Adrenal gland (tissue), 12 donors: ENCODE measurements around the gene THSD7A. TPM values are rescaled to one million over a fixed set of nuclear protein-coding genes. Genes with fewer than 3 reads are reported as not detected.

Experiments used
- DNase-seq, 7 donors: peaks; one replicate each; pipeline ENCODE4 v3.0.0-alpha.2; 2019 to 2020
- H3K27ac ChIP-seq, 5 donors: fragments of 200-600 bp; sonication (generic) in 4 of 5; 1 replicate in 3 of 5; 2 replicates in 2 of 5; pipeline versions ENCODE4 v1.5.1 to v1.8.0; 2016 to 2020; ENCODE audit warnings: mild to moderate bottlenecking in 1 of 5
- H3K27me3 ChIP-seq: fragments of 200-600 bp; 2 replicates; pipeline ENCODE4 v1.8.0; 2021
- H3K36me3 ChIP-seq, 2 donors: fragments of 200-600 bp; replicated peaks in 1 of 2; 1 replicate in 1 of 2; 2 replicates in 1 of 2; pipeline versions ENCODE4 v1.5.1 to v1.8.0; 2018 to 2022
- H3K4me1 ChIP-seq, 2 donors: fragments of 200-600 bp; replicated peaks in 1 of 2; 1 replicate in 1 of 2; 2 replicates in 1 of 2; pipeline versions ENCODE4 v1.5.1 to v1.8.0; 2018 to 2021
- H3K4me3 ChIP-seq, 4 donors: fragments of 200-600 bp; sonication (generic) in 3 of 4; one replicate each; pipeline ENCODE4 v1.5.1; 2016 to 2018
- H3K9me3 ChIP-seq, 3 donors: fragments of 200-600 bp; sonication (generic) in 1 of 3; replicated peaks in 1 of 3; 1 replicate in 2 of 3; 2 replicates in 1 of 3; pipeline versions ENCODE4 v1.5.1 to v1.8.0; 2016 to 2021
- CTCF ChIP-seq, 6 experiments: fragments of 450-650 bp in 4 of 6; fragments of 200-600 bp in 2 of 6; sonication (generic) in 1 of 6; IDR thresholded peaks; 1 replicate in 5 of 6; 2 replicates in 1 of 6; pipeline versions ENCODE4 v1.5.1 to v1.8.0; 2016 to 2021; ENCODE audit warnings: antibody characterized with exemption in 6 of 6, mild to moderate bottlenecking in 2 of 6, moderate library complexity in 1 of 6
- POLR2A ChIP-seq, 2 donors: fragments of 450-650 bp; IDR thresholded peaks; one replicate each; pipeline ENCODE4 v1.6.1; 2017; ENCODE audit warnings: antibody characterized with exemption in 2 of 2, mild to moderate bottlenecking in 2 of 2, moderate library complexity in 1 of 2
- WGBS, 4 donors: extraction: QIAGEN DNeasy Blood & Tissue Kit in 2 of 4; methylation state at CpG; one replicate each; pipeline versions ENCODE4 v1.1.5 to v1.1.7; 2013 to 2017; 5-methylcytosine and 5-hydroxymethylcytosine counted together
- intact Hi-C, 2 donors: fragments of 100-400 bp; cut with DNase I; formaldehyde crosslinking; loops; one replicate each; pipeline versions ENCODE4 v1.14.1 to v1.15.0; 2022 to 2023
- polyA plus RNA-seq, 3 donors: library from polyadenylated mRNA; stranded (reverse); fragments of 200-250 nt in 2 of 3; fragments of 350-450 nt in 1 of 3; fragmentation: Illumina TruSeq in 1 of 3; extraction: RNeasy Lipid Tissue Mini Kit (QIAGEN cat#74804) in 1 of 3; gene quantifications; one replicate each; pipeline ENCODE4 v1.2.3, GENCODE V29; 2013 to 2014
- total RNA-seq, 9 donors: library from RNA; depleted of rRNA in 4 of 9; stranded (reverse); fragments of >200 nt in 4 of 9; fragments of 120-200 nt in 1 of 9; fragmentation: NEBNext Ultra II Directional in 1 of 9; extraction: Animal tissue kit (Norgen Biotek cat#: 25700) in 1 of 9; gene quantifications; one replicate each; pipeline versions ENCODE4 v1.1.0 to v1.2.4, GENCODE V29; 2013 to 2023
- donor health status: healthy with polysubstance abuse.
- donor health status: Bipolar disorder and iron deficiency.
- donor health status: DM: yes; HTN: yes; CAD: no.
- donor health status: DM: no; HTN: no; CAD: no.
- donor health status: DM: no; HTN: no; CAD: no.
- donor health status: DM: yes; HTN: yes; CAD: no.

The THSD7A gene
- total and polyA plus RNA-seq, 12 donors = 0.74 to 18.4 (median 4.8) TPM

- no peak overlapping the region for H3K4me3 ChIP-seq
- H3K9me3 ChIP-seq = no peaks in the 10 kb centered on the region
- intact Hi-C loops = no loop called here
- 59 to 71% (median 69%) methylated on average over 6 of the region's 6 CpGs for WGBS, 4 donors
- DNase-seq = no peak
- no peak overlapping the region for H3K27ac ChIP-seq
- no peak for TF ChIP-seq POLR2A (IDR thresholded peaks at IDR 0.05)
- no peak for TF ChIP-seq CTCF (IDR thresholded peaks at IDR 0.05)
- H3K36me3 ChIP-seq = no peaks in the 10 kb centered on the region
- H3K4me1 ChIP-seq = no peaks in the 10 kb centered on the region
- no peaks in the 10 kb centered on the region for H3K27me3 ChIP-seq
Measured at GRCh38 chr7:11833431-11833830, 1.4 kb upstream of the THSD7A start.

- no peaks in the 10 kb centered on the region for H3K36me3 ChIP-seq
- peak overlapping the region in 3 of 4 donors; percentile 5 to 78 (median 27) for H3K4me3 ChIP-seq
- peak in 1 of 6 experiments; percentile 17 for TF ChIP-seq CTCF (IDR thresholded peaks at IDR 0.05)
- TF ChIP-seq POLR2A (IDR thresholded peaks at IDR 0.05) = no peak
- H3K27me3 ChIP-seq = no peaks in the 10 kb centered on the region
- H3K27ac ChIP-seq = peak overlapping the region in 4 of 5 donors; percentile 21 to 69 (median 62)
- 0 to 1% (median 1%) methylated on average over 8 of the region's 8 CpGs for WGBS, 4 donors
- no peaks in the 10 kb centered on the region for H3K9me3 ChIP-seq
- intact Hi-C loops = no loop called here
- no peaks in the 10 kb centered on the region for H3K4me1 ChIP-seq
- peak in 1 of 7 donors; percentile 11 for DNase-seq
Measured at GRCh38 chr7:11831156-11831735, 752 bp downstream of the THSD7A start.

- H3K27ac ChIP-seq = peak overlapping the region in 3 of 5 donors; percentile 56 to 69 (median 68)
- intact Hi-C loops = no loop called here
- TF ChIP-seq CTCF (IDR thresholded peaks at IDR 0.05) (no peak), POLR2A (IDR thresholded peaks at IDR 0.05) (no peak)
- WGBS, 4 donors = 1 to 2% (median 2%) methylated on average over 7 of the region's 7 CpGs
- H3K27me3 ChIP-seq = no peaks in the 10 kb centered on the region
- peak overlapping the region in 2 of 4 donors; percentile 27 to 78 for H3K4me3 ChIP-seq
- no peaks in the 10 kb centered on the region for H3K9me3 ChIP-seq
- DNase-seq = peak in 1 of 7 donors; percentile 11
- no peaks in the 10 kb centered on the region for H3K36me3 ChIP-seq
- no peaks in the 10 kb centered on the region for H3K4me1 ChIP-seq
Measured at GRCh38 chr7:11830582-11831155, 1.3 kb downstream of the THSD7A start.

GRCh38 chr7:11829954-11830353 lies 2.0 kb downstream of the THSD7A start:
- no peaks in the 10 kb centered on the region for H3K4me1 ChIP-seq
- H3K4me3 ChIP-seq = no peak overlapping the region
- H3K36me3 ChIP-seq = no peaks in the 10 kb centered on the region
- intact Hi-C loops = no loop called here
- H3K27ac ChIP-seq = no peak overlapping the region
- H3K9me3 ChIP-seq = no peaks in the 10 kb centered on the region
- no peaks in the 10 kb centered on the region for H3K27me3 ChIP-seq
- TF ChIP-seq CTCF (IDR thresholded peaks at IDR 0.05) = no peak
- no peak for DNase-seq
